Measurements from ENCODE around the gene CCDC90B. TPM values are rescaled to one million over a fixed set of nuclear protein-coding genes. Genes with fewer than 3 reads are reported as not detected.

Gene CCDC90B
- polyA plus RNA-seq, 1 donor (not counting 4 experiments of a cell fraction or from before 2014, with no cell fraction given): 46.9 TPM

DNA sequence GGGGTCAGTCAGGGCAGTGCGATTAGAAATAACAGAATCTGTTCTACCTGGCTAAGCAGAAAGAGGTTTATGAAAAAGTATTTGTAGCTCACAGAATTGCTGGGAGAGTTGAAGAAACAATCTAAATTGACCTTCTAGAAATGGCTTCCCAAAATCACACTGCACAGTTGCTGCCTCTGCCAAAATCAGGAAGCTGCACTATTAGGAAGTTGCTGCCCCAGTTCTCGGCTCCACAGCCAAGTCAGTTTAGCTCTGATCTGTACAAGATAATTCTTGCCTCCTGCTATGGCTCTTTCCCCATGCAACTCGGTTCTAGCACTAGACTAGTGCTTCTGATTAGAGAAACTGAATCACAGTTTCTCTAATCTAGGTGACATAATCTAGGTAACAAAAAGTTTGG is 16.0 kb upstream of the CCDC90B start:
- H3K9me1 ChIP-seq (ENCODE audit: control insufficient read depth, extremely low read depth, insufficient read depth, low read length): no peaks in the 10 kb centered on the region
- H4K20me1 ChIP-seq (ENCODE audit: control insufficient read depth, extremely low read depth, insufficient read depth, low read length): no peaks in the 10 kb centered on the region
- H3K4me2 ChIP-seq (ENCODE audit: control insufficient read depth, extremely low read depth, insufficient read depth, low read depth, low read length): no peak overlapping the region
- DNase-seq (ENCODE audit: low read depth, low spot score) (no peak), FAIRE-seq (no peak)
- H3K79me2 ChIP-seq (ENCODE audit: control insufficient read depth, insufficient read depth, low read length): no peaks in the 10 kb centered on the region
- H3K36me3 ChIP-seq (ENCODE audit: control insufficient read depth in 2 of 2, extremely low read depth in 1 of 2, insufficient read depth in 2 of 2, low read length in 2 of 2): no peaks in the 10 kb centered on the region
- no peaks in the 10 kb centered on the region for H3K27me3 ChIP-seq (ENCODE audit: control insufficient read depth, extremely low read depth, insufficient read depth, low read length)
- no peak overlapping the region for H3K27ac ChIP-seq (ENCODE audit: control insufficient read depth, insufficient read depth, low read length)
- H3K9me3 ChIP-seq (ENCODE audit: control insufficient read depth, low read depth, low read length): no peaks in the 10 kb centered on the region
- H3K4me3 ChIP-seq (ENCODE audit: control insufficient read depth in 2 of 3, extremely low read depth in 1 of 3, insufficient read depth in 2 of 3, low read depth in 1 of 3, low read length in 3 of 3): no peak overlapping the region
- TF ChIP-seq EZH2 (IDR thresholded peaks at IDR 0.05; ENCODE audit: low read length): no peak
- TF ChIP-seq, protein P1, sequence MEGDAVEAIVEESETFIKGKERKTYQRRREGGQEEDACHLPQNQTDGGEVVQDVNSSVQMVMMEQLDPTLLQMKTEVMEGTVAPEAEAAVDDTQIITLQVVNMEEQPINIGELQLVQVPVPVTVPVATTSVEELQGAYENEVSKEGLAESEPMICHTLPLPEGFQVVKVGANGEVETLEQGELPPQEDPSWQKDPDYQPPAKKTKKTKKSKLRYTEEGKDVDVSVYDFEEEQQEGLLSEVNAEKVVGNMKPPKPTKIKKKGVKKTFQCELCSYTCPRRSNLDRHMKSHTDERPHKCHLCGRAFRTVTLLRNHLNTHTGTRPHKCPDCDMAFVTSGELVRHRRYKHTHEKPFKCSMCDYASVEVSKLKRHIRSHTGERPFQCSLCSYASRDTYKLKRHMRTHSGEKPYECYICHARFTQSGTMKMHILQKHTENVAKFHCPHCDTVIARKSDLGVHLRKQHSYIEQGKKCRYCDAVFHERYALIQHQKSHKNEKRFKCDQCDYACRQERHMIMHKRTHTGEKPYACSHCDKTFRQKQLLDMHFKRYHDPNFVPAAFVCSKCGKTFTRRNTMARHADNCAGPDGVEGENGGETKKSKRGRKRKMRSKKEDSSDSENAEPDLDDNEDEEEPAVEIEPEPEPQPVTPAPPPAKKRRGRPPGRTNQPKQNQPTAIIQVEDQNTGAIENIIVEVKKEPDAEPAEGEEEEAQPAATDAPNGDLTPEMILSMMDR (optimal IDR thresholded peaks at IDR 0.05 in 1 of 3, IDR thresholded peaks at IDR 0.05 in 1 of 3, conservative IDR thresholded peaks at IDR 0.05 in 1 of 3; ENCODE audit: extremely low read depth in 1 of 3, insufficient read depth in 2 of 3, low read length in 3 of 3): no peak
- H3K4me1 ChIP-seq (ENCODE audit: control insufficient read depth, extremely low read depth, insufficient read depth, low read length): no peaks in the 10 kb centered on the region
- no peak overlapping the region for H2AFZ ChIP-seq (ENCODE audit: control insufficient read depth, low read length)
- dilution Hi-C loops (cut with MboI; ENCODE audit: extremely low pct_ligation_motif_present, low sequenced_read_pairs): no loop called here
- H3K9ac ChIP-seq (ENCODE audit: control insufficient read depth, extremely low read depth, insufficient read depth, low read length): no peak overlapping the region

DNA sequence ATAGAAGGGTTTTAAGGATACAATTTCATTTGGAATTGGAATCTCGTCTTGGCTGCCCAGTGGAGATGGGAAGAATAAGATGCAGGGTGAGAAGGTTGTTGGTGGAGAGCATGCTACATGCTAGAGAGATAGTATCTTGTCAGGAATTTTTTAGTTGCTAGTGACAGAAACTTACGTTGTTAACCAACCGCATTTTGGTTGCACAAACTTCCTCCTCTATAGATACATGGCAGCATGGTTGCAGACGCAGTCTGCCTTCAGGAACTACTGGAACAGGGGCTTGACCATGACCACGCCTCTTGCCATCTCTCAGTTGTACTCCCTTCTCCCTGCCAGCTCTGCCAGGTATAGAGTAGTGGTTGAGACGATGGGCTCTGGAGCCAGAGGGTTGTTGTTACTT is 13.5 kb upstream of the CCDC90B start:
- Histone ChIP-seq H3K4me1 (ENCODE audit: control insufficient read depth, extremely low read depth, insufficient read depth, low read length) (no peaks in the 10 kb centered on the region), H3K9ac (ENCODE audit: control insufficient read depth, extremely low read depth, insufficient read depth, low read length) (no peak overlapping the region), H3K27me3 (ENCODE audit: control insufficient read depth, extremely low read depth, insufficient read depth, low read length) (no peaks in the 10 kb centered on the region), H3K79me2 (ENCODE audit: control insufficient read depth, insufficient read depth, low read length) (no peaks in the 10 kb centered on the region), H3K4me3 (ENCODE audit: control insufficient read depth in 2 of 3, extremely low read depth in 1 of 3, insufficient read depth in 2 of 3, low read depth in 1 of 3, low read length in 3 of 3) (no peak overlapping the region), H3K9me1 (ENCODE audit: control insufficient read depth, extremely low read depth, insufficient read depth, low read length) (no peaks in the 10 kb centered on the region), H3K27ac (ENCODE audit: control insufficient read depth, insufficient read depth, low read length) (no peak overlapping the region), H3K4me2 (ENCODE audit: control insufficient read depth, extremely low read depth, insufficient read depth, low read depth, low read length) (no peak overlapping the region), H2AFZ (ENCODE audit: control insufficient read depth, low read length) (no peak overlapping the region), H3K9me3 (ENCODE audit: control insufficient read depth, low read depth, low read length) (no peaks in the 10 kb centered on the region), H3K36me3 (ENCODE audit: control insufficient read depth in 2 of 2, extremely low read depth in 1 of 2, insufficient read depth in 2 of 2, low read length in 2 of 2) (no peaks in the 10 kb centered on the region), H4K20me1 (ENCODE audit: control insufficient read depth, extremely low read depth, insufficient read depth, low read length) (no peaks in the 10 kb centered on the region)
- no peak for TF ChIP-seq EZH2 (IDR thresholded peaks at IDR 0.05; ENCODE audit: low read length)
- TF ChIP-seq, protein P1 (optimal IDR thresholded peaks at IDR 0.05 in 1 of 3, IDR thresholded peaks at IDR 0.05 in 1 of 3, conservative IDR thresholded peaks at IDR 0.05 in 1 of 3; ENCODE audit: extremely low read depth in 1 of 3, insufficient read depth in 2 of 3, low read length in 3 of 3): no peak
- dilution Hi-C loops (cut with MboI; ENCODE audit: extremely low pct_ligation_motif_present, low sequenced_read_pairs): no loop called here
- no peak for DNase-seq (ENCODE audit: low read depth, low spot score)
- no peak for FAIRE-seq

Data from keratinocyte (primary cell).